Stimulated activated CD4-positive, alpha-beta T cell treated with anti-CD3 and anti-CD28 coated beads, Interleukin-4, amount 100 ng/mL, for 48 hours (primary cell): ENCODE data around the gene AKAP5.
"Not testable (repeated sequence)": the region's sequence is repeated elsewhere in the genome, so short reads cannot be mapped to it uniquely, and the experiment has no call there.

ENCODE experiments used
- DNase-seq, 2 donors: peaks; one replicate each; pipeline ENCODE4 v3.0.0-alpha.2; 2020; ENCODE audit warnings: low read depth in 2 of 2

Gene AKAP5

DNA sequence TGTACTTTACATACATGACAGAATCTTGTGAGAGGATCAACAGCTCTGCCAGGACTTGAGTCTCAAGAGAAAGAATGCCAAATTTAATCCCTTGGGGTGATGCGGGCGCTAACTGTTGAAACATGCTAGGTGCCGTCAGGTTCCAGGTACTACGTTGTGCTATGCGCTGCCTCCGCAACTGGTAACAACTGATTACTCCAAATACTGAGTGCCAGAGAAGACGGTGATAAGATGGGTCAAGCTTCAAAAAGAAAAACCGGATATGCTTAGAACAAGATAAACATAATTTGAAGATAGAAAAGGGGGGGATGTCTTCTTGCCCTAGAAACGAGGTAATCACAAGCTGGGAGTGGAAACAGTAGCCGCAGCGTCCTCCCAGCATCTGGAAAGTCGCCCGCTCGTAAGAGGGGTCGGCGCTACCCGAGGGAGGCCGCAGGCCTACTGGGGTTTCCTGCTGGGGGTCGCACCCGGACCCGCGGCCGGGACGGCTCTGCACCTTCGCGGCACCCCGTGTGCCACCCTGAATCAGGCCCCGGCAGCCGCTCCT is 37.7 kb downstream of the AKAP5 start:
- no peak for DNase-seq

DNA sequence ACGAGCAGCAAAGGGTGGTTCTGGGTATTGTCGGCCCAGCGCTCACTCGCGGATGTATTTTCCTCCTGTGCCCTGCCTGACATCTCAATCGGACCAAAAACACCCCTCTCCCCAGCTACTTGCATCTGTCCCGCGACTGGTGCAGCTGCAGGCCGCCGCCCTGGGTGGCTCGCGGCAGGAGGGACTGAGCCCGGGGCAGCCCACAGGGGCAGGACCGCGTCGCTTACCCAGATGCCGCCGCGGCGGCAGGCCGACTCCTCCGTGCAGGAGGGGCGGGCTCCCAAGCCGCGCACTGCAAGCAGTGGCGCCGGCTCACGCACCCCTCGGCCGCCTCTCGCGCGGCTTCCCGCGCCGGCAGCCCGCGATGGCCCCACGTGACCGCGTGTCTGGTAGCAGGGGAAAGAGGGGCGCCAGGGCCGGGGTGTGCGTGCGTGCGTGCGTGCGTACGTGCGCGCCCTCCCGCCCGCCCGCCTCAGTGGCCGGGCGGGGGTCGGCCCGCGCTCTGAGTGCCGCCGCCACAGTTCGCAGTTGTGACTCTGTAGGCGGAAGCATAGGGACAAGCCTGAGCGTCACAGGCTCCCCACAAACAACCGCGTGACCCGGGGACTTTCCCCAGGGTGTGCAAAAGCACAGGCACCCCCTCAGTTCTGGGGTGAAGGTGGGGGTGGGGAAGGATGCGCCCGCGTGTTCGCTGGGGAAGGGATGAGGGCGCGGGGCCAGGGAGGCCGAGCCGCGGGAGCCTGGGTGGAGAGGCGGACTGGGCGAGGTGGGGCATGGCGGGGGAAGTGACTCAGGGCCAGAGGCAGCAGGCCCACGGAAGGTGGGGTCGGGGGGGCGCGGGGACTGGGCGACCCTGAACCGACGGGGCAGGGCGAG is 38.4 kb downstream of the AKAP5 start, which contains the start of gene ZBTB25:
ZBTB25 (minus strand) TSS at position 405 of the 876 bp plus-strand sequence. CDS start 13,305 bp downstream, outside the sequence.
- peak; percentile 84 to 90 for DNase-seq

DNA sequence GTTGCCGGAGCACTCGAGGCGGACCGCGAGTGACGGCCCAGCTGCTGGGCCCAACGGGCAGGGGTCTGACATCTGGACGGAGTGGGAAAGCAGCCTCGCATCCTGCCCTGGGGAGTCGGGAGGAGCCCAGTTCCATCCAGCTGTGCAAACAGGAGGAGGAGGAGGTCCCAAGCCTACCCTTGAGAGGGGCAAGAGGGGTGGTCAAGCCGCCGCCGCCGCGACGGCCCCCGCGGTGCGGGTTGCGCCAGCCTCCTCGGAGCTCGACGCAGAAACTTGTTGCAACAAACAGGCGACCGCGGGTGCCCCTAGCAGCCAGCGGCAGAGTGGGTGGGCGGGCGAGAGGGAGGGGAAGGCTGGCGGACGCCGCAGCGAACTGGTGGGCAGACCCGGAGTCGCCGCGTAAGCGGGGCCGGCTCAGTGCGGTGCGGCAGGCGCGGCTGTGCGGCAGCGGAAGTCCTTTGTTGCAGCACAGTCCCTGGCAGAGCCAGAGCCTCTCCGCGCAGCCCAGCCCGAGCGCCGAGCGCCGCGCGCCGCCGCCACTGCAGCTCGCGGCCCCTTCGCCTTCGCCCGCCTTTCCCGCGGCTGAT is 39.1 kb downstream of the AKAP5 start, which contains the start of gene ZBTB1:
ZBTB1 (plus strand) TSS at position 461 of the 587 bp plus-strand sequence. CDS start 16,735 bp downstream, outside the sequence.
- peak; percentile 81 to 88 for DNase-seq

DNA sequence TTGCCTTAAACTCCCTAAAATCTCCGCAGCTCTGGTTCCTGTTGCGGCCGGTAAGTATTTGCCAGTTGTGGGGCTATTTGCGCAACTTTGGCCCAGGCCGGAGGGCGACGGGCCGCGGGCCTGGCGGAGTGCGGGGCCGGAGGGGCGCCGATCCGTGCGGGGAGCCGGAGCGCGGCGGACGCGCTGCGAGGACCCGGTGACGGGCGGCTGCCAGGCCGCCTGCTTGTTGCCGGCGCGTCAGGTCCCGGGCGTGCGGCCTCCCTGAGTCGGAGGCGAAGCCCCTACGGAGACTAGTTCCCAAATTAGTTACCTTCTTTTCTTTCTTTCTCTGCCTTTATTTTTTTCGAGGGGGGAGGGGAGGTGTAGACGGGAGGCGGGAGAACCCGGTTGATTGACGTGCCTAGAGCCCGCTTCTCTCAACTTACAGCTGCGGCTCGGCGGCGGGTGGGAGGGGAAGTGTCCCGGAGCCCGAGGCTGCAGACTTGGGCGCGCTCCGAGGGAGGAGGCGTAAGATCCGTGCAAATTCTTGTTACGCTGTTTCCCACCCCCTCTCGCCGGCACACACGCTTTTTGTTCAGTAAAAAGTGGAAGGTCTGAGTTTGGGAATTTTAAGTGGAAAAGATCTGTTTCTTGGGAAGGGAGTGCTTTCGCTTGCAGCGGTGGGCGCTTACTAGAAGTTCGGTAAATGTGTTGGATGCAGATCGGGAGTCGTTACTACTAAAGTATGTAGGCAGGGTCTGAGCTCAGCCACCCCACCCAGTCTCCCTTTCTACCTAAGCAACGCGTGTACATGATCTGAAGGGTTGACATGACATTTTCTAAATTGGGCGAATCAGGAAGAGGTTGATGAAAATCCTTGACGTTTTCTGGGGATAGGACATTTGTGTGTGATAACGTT is 39.8 kb downstream of the AKAP5 start:
- DNase-seq = peak; percentile 77 to 85

DNA sequence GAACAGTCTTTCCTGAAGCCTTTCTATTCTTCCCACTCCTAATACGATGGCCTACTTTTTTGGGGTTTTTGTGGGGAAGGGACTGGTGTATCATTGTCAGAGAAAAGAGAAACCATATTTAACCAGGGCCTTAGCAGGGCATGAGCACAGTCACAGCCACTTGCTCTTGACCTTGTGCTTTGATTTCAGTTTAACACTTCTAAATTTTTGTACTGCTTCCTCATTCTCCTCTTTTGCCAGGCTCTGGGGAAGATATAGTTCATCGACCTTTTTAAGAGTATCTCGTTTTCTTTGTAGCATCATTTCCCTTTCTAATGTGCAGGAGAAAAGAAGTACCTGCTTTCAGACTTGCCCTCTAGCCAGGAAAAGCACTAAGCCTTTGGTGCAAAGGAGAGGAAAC is 41.4 kb downstream of the AKAP5 start:
- DNase-seq = no peak

DNA sequence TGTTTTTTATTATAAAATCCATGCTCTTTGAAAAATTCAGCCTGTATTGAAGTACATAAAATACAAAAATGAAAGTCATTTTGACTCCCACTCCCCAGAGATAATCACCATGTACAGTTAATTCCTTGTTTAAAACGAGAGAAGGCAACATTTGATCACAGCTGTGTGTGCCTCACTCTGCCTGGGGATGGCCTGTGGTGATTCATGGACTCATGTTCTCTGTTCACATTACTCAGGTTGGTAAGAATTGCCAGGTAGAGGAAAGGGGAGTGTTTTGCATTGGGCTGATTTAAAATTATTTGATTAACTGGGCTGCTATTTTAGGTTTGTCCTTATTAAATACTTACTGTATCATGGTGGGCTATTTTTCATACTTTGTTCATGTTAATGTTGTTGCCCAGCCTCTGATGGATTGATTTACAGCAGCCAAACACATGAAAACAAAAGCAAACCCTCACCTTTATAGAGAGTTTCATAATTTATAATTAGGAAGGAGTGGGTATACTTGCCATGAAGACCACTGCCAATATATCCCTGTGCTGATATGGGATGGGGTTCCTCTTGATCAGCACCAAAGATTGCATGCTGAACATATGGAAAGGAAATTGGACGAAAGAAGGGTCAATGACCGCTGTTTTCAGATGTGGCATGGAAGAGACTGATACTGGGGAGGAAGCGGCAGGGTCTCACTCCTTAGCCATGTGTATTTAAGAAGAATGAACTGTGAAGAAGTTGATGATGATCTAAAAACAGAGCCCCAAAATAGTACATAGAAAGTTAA is 42.3 kb downstream of the AKAP5 start:
- peak in 1 of 2 donors; percentile 19 for DNase-seq

DNA sequence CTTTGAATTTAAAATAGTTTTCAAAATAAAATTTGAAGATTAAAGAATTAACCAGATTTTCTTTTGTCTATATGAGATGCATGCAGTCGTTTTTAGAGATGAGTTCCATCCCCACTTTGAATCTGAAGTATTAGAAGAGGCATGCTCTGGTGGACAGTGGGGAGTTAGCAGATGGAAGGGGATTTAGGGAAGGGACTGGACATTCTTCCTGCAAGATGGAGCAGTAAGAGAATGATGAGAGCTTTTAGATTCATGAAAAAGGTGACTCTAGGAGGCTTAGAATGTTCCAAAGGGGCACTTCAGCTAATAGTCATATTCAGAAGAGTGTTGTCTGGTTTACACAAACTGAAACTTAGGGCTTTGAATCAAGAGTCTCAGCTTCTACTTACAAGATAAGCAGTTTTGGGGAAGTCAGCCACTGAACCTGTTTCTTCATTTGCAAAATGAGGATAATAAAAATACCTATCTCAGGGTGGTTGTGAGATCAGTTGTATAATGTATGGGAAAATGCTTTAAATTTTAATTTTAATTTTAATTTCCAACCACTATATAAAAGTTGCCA is 43.0 kb downstream of the AKAP5 start:
- DNase-seq = no peak

DNA sequence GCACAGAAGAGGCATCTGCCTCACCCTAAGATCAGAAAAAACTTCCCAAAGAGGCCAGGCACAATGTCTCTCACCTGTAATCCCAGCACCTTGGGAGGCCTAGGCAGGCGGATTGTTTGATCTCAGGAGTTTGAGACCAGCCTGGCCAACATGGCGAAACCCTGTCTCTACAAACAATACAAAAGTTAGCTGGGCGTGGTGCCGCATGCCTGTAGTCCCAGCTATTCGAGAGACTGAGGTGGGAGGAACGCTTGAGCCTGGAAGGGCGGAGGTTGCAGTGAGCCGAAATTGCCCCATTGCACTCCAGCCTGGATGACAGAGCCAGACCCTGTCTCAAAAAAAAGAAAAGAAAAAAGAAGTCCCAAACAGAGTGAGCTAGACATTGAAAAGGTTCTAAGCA is 43.7 kb downstream of the AKAP5 start:
- no peak for DNase-seq

DNA sequence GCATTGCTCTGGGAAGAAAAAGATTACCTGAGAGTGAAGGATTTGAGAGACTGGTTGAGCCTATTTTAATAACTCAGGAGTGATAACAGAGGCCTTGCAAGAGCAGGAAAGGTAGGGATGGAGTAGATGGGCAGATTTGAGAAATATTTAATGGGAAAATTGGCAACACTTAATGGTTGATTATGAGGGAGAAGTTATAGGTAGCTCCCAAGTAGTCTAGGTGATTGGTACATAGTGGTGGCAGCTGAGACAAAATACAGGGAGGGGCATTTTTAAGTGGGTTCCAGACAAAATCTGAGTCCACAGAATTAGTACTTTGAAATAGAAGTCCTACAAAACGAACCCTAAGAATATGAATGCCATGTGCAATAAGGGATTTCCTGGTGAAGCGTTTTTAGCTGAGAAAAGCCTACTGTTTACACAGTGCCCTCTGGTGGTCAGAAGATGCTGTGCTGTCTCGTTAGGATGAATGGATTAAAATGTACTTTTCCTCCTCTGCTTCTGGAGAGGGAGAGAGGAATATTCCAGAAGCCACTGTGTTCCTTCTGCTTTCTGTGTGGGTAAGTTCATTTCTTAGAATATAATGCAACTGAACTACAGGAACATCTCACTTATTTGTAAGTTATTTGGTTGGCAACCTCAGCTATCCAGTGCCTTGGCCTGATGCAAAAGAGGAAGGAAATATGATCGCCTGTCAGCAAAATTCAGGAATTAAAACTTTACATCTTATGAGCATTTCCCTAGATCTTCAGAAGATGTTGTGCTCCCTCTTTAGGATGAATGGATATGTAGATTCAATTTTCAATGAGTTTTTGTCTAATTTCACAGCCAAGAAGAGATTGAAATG is 45.7 kb downstream of the AKAP5 start:
- peak; percentile 43 to 46 for DNase-seq

DNA sequence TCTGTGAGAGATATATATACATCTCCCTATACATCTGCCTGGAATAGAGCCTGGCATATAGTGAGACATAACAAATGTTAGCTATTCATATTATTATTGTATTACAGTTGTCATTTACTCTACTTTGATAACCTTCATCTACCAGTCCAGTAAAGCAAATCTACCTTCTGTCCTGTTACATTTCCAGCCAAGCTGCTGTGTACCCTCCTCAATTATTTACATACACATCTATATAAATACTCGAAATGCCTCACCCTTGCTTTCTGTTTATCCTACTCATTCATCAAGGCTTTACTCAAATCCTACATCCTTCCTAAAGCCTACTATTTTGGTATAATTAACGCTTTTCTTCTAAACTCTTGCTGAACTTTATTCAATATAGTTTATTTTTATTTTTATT is 48.0 kb downstream of the AKAP5 start:
- no peak for DNase-seq

DNA sequence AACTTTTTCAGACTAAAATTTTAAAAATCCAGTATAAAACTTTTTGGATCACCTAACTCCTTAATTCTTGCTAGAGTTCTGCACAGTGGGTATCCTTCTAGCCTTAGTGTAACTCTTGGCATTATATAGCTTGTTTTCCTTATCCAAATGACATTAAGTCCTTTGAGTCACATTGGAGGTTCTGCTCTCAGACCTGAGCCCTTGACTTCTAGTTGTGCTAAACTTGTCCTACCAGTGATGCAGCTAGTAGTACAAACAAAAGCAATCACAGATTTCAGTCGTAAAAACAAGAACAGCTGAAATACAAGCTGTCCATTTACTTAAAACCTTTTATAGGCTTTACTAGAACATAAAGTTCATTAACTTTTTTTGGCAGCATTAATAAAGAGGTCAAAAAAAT is 49.8 kb downstream of the AKAP5 start:
- no peak for DNase-seq

DNA sequence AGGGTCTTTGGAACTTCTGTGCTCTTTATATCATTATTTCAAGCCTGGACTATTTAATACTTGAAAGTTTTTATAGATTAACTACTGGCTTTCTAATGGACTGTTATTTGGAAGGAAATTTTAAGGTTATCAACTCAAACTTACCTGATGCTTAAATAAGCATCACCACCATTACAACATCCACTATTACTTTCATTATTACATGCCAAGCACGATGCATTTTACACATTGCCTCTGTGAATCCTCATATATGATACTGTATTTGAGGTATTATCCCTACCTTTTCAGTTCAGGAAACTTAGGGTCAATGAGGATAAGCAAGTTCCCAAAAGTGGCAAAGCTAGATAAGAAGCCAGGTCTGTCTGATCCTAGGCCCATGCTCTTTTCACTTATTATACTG is 51.7 kb downstream of the AKAP5 start:
- no peak for DNase-seq

DNA sequence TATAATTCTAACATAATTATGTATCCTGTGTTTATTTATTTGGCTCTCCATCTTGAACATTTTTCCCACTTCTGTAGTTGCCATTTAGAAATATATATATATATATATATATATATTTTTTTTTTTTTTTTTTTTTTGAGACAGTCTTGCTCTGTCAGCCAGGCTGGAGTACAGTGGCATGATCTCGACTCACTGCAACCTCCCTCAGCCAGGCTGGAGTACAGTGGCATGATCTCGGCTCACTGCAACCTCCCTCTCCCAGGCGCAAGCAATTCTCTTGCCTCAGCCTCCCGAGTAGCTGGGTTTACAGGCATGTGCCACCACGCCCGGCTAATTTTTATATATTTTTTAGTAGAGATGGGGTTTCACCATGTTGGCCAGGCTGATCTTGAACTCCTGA is 52.4 kb downstream of the AKAP5 start:
- DNase-seq = not testable (repeated sequence)

DNA sequence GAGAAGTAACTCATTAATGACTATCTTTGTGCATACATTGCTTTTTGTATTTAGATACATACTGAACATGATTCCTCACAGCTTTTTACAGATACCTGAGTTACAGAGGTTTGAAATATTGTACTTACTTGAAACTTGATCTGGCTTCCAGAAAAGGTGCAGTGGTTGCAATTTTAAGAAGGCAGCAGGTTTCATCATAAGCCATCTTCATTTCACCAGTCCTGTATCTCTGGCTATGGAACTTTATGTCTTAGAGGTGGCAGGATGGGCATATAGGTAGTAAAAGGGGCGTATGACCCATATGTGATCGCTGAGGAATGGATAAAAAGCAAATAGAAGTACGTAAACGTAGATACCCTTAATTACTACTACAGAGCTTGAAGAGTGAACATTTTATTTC is 52.9 kb downstream of the AKAP5 start:
- no peak for DNase-seq

DNA sequence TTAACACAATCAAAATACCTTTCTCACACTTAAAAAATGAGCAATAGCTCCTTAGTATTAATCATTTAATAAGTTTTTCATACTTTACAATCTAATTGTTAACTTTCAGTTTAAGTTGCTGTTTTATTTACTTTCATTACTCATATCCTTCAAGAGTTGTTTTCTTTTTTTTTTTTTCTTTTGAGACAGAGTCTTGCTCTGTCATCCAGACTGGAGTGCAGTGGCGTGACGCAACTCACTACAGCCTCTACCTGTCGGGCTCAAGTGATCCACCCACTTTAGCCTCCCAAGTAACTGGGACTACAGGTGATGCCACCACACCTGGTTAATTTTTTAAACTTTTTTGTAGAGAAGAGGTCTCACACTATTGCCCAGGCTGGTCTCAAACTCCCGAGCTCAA is 55.4 kb downstream of the AKAP5 start:
- no peak for DNase-seq

DNA sequence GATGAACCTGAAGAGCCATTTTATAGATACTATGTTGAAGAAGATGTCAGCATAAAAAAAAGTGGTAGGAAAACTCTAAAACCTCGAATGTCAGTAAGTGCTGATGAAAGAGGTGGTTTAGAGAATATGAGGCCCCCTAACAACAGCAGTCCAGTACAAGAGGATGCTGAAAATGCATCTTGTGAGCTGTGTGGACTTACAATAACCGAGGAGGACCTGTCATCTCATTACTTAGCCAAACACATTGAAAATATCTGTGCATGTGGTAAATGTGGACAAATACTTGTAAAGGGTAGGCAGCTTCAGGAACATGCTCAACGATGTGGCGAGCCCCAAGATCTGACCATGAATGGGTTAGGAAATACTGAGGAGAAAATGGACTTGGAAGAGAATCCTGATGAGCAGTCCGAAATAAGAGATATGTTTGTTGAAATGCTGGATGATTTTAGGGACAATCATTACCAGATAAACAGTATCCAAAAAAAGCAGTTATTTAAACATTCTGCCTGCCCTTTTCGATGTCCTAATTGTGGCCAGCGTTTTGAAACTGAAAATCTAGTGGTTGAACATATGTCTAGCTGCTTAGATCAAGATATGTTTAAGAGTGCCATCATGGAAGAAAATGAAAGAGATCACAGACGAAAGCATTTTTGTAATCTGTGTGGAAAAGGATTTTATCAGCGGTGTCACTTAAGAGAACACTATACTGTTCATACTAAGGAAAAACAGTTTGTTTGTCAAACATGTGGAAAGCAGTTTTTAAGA is 57.5 kb downstream of the AKAP5 start:
- DNase-seq = no peak
